PFSK-1 (cell line): Measurements from ENCODE around the gene MIDN.

Experiments
- FOXP2 ChIP-seq: optimal IDR thresholded peaks from 2 replicates; pipeline ENCODE3; 2011; ENCODE audit warnings: borderline replicate concordance, control low read depth, inconsistent platforms; ENCODE audit not compliant: insufficient read depth; ENCODE audit errors: extremely low read length, extremely low read depth
- POLR2AphosphoS5 ChIP-seq: IDR thresholded peaks from 2 replicates; pipeline ENCODE4 v1.6.1; 2012; ENCODE audit warnings: low read depth, mild to moderate bottlenecking, control low read depth, low read length, moderate library complexity
- REST ChIP-seq, 2 experiments: IDR thresholded peaks; 2 replicates each; pipeline versions ENCODE4 v1.6.1 to v1.8.0; 2011 to 2012; ENCODE audit warnings: low read depth in 2 of 2, low read length in 2 of 2, control low read depth in 1 of 2, inconsistent platforms in 1 of 2, mild to moderate bottlenecking in 1 of 2, moderate library complexity in 1 of 2; ENCODE audit not compliant: insufficient read depth in 1 of 2
- SIN3A ChIP-seq: IDR thresholded peaks from 2 replicates; pipeline ENCODE4 v1.6.1; 2012; ENCODE audit warnings: mild to moderate bottlenecking, low read length, moderate library complexity, borderline replicate concordance; ENCODE audit not compliant: insufficient read depth
- TAF1 ChIP-seq: IDR thresholded peaks from 2 replicates; pipeline ENCODE4 v1.6.1; 2012; ENCODE audit warnings: low read length, control low read depth, borderline replicate concordance; ENCODE audit not compliant: insufficient read depth

Gene MIDN

GRCh38 chr19:1272423-1273262 is 24.3 kb downstream of the MIDN start:
- TF ChIP-seq REST (IDR thresholded peaks at IDR 0.05; ENCODE audit: insufficient read depth in 1 of 2, low read depth in 2 of 2, low read length in 2 of 2): no peak
- no peak for TF ChIP-seq TAF1
- TF ChIP-seq FOXP2: no peak
- no peak for TF ChIP-seq POLR2AphosphoS5
- TF ChIP-seq SIN3A: no peak

- TF ChIP-seq POLR2AphosphoS5 (no peak; the same call in 1 of the 2 replicates), SIN3A (no peak), FOXP2 (no peak)
Observed at GRCh38 chr19:1273263-1274041, 25.1 kb downstream of the MIDN start.

DNA sequence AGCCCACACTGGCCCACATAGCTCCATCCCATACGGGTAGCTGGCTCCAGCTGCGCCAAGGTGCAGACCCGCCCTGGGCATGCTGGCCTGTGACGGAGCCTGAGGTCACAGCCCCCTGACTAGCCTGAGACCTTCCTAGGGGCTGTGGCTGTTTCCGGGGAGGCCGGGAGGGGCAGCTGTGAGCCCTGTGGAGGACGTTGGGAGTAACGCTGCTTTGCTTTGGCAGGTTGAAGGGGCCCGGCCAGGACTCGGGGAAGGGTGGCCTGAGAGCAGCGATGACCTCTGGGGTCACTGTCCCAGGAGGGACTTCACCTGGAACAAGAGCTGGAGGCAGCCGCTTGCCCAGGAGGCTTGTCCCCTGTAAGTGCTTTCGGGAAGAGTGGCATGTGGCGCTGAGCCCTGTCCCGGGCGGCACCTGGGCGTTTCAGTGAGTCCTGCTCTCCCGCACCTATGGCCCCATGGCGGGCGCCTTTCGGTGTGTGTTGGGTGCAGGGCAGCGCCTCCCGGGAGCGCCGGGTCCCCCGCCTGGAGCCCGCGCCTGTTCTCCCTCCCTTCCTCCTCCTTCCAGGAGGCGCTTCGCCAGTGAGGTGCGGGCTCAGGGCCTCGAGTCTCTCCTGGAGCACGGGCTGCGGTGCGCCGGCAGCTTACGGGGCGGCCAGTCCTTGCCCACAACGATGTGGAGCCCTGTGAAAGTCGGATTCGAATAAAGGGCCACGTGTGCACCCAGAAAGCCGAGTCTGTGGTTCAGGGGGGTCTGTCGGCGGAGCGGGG is 25.9 kb downstream of the MIDN start:
- TF ChIP-seq FOXP2 (no peak), POLR2AphosphoS5 (peak; percentile 10; the same call in 1 of the 2 replicates)

DNA sequence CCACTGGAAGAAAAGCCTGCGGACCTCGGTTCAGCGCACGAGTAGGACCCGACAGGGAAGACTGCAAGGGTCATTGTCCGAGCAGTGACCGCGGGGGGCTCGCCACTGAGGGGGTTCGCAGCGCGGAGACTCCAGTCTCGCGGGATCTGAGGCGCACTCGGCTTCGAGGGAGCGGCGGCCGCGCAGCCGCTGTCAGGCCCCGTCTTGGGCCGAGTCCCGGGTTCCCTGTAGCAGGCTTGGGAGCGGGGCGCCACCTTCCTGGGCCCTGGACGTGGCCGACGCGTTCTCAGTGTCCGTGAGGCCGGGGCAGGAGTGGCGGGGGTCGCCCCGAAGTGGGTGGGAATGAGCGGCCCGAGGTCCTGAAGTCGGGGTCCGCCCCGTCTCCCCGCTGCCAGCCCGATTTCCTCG is 26.5 kb downstream of the MIDN start:
- no peak for TF ChIP-seq FOXP2
- TF ChIP-seq REST (IDR thresholded peaks at IDR 0.05; ENCODE audit: insufficient read depth in 1 of 2, low read depth in 2 of 2, low read length in 2 of 2): no peak
- TF ChIP-seq POLR2AphosphoS5: no peak
- TF ChIP-seq SIN3A: no peak
- no peak for TF ChIP-seq TAF1

DNA sequence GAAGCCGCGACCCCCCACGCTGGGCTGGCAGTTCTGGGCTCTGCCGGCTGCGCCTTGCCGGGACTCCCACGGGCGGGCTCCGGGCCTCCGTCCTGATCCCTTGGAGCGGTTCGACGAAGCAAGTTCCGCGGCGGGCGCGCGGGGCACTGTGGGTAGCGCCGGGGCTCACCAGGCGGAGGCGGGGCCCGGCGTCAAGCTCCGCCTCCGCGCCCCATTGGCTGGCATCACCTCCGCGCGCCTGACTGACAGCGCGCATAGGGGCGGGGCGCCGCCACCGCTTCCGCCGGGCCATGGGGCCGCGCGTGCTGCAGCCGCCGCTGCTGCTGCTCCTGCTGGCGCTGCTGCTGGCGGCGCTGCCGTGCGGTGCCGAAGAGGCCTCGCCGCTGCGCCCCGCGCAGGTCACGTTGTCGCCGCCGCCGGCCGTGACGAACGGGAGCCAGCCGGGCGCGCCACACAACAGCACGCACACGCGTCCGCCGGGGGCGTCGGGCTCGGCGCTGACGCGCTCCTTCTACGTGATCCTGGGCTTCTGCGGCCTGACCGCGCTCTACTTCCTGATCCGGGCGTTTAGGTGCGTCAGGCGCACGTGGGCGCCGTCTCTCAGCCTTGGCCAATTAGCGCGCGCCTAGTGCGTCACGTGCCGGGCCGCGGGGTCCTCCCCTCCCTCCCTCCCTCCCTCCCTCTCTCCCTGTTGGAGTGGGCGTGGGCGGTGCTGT is 27.0 kb downstream of the MIDN start, which contains the start of gene FAM174C:
Gene FAM174C, plus strand, starts transcription at position 271 of the 716 bp plus-strand sequence. Its CDS starts 20 bp downstream, at position 291.
- TF ChIP-seq SIN3A: peak; percentile 44; the same call in 1 of the 2 replicates
- no peak for TF ChIP-seq FOXP2
- no peak for TF ChIP-seq REST (IDR thresholded peaks at IDR 0.05; ENCODE audit: insufficient read depth in 1 of 2, low read depth in 2 of 2, low read length in 2 of 2)
- TF ChIP-seq POLR2AphosphoS5: peak; percentile 88
- peak; percentile 69; the same call in 1 of the 2 replicates for TF ChIP-seq TAF1
